ENCODE measurements around the gene DNM2. TPM values are rescaled to one million over a fixed set of nuclear protein-coding genes. Genes with fewer than 3 reads are reported as not detected.

The DNM2 gene
- total and polyA plus RNA-seq, 2 of the 13 experiments (the other 11 are each of a cell fraction or from before 2014, with no cell fraction given) = 41.7 to 59.8 TPM

GRCh38 chr19:10854350-10855089 is 136.6 kb downstream of the DNM2 start (continued):
- TF ChIP-seq ZBTB37 (CRISPR knock-in tag; IDR thresholded peaks at IDR 0.05) (no peak), ZMYM3 (CRISPR knock-in tag; IDR thresholded peaks at IDR 0.05) (peak; percentile 45; the same call in 1 of the 2 replicates), ARNT2 (CRISPR knock-in tag; IDR thresholded peaks at IDR 0.05; ENCODE audit: low read depth) (no peak), SSRP1 (CRISPR knock-in tag; IDR thresholded peaks at IDR 0.05) (no peak), ZNF598 (CRISPR knock-in tag; IDR thresholded peaks at IDR 0.05; ENCODE audit: borderline replicate concordance) (no peak), HDAC1 (CRISPR knock-in tag; IDR thresholded peaks at IDR 0.05) (no peak), ZNF770 (CRISPR knock-in tag; IDR thresholded peaks at IDR 0.05) (no peak), ZBTB40 (IDR thresholded peaks at IDR 0.05) (no peak), ZBTB40 (CRISPR knock-in tag; IDR thresholded peaks at IDR 0.05) (no peak), HMG20A (CRISPR knock-in tag; IDR thresholded peaks at IDR 0.05; ENCODE audit: borderline replicate concordance) (peak; percentile 14; the same call in 1 of the 2 replicates), PRPF4 (IDR thresholded peaks at IDR 0.05; ENCODE audit: low read depth, low read length, poor library complexity, severe bottlenecking) (no peak), ZNF652 (CRISPR knock-in tag; IDR thresholded peaks at IDR 0.05; ENCODE audit: borderline replicate concordance, low read depth) (peak; percentile 26; the same call in 1 of the 2 replicates)
- TF ChIP-seq, protein P1, sequence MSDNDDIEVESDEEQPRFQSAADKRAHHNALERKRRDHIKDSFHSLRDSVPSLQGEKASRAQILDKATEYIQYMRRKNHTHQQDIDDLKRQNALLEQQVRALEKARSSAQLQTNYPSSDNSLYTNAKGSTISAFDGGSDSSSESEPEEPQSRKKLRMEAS (IDR thresholded peaks at IDR 0.05) = no peak
- TF ChIP-seq, protein P2, sequence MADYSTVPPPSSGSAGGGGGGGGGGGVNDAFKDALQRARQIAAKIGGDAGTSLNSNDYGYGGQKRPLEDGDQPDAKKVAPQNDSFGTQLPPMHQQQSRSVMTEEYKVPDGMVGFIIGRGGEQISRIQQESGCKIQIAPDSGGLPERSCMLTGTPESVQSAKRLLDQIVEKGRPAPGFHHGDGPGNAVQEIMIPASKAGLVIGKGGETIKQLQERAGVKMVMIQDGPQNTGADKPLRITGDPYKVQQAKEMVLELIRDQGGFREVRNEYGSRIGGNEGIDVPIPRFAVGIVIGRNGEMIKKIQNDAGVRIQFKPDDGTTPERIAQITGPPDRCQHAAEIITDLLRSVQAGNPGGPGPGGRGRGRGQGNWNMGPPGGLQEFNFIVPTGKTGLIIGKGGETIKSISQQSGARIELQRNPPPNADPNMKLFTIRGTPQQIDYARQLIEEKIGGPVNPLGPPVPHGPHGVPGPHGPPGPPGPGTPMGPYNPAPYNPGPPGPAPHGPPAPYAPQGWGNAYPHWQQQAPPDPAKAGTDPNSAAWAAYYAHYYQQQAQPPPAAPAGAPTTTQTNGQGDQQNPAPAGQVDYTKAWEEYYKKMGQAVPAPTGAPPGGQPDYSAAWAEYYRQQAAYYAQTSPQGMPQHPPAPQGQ (CRISPR knock-in tag; IDR thresholded peaks at IDR 0.05; ENCODE audit: borderline replicate concordance) = no peak

Measured in HepG2 (cell line).